CD8-positive, alpha-beta memory T cell (primary cell): ENCODE measurements around the gene STARD8. TPM values are rescaled to one million over a fixed set of nuclear protein-coding genes. Genes with fewer than 3 reads are reported as not detected.
A peak's percentile ranks its signal among the peaks of the same experiment; 100 is the strongest.
"Not testable (repeated sequence)": the region's sequence is repeated elsewhere in the genome, so short reads cannot be mapped to it uniquely, and the experiment has no call there.

Source experiments
- CTCF ChIA-PET: fragments of 350-600 bp; sonication (Branson Sonifier 250); formaldehyde crosslinking; loops from one replicate; lab custom pipeline; 2021; ENCODE audit warnings: antibody characterized with exemption; lab: Charles Lee
- POLR2A ChIA-PET: fragments of 350-600 bp; sonication (Branson Sonifier 250); formaldehyde crosslinking; loops from one replicate; lab custom pipeline; 2021; ENCODE audit warnings: antibody characterized with exemption; lab: Charles Lee
- DNase-seq, 5 donors: peaks; one replicate each; pipeline versions ENCODE4 v3.0.0 to v3.0.0-alpha.2; 2020 to 2022; ENCODE audit warnings: mixed read lengths in 1 of 5
- H3K27ac ChIP-seq: one replicate; pipeline ENCODE4 v1.7.0; 2013; ENCODE audit warnings: low read depth, mild to moderate bottlenecking, low read length, moderate library complexity
- H3K27me3 ChIP-seq: 2 replicates; pipeline ENCODE4 v1.7.0; 2013; ENCODE audit warnings: low read length, mild to moderate bottlenecking; ENCODE audit not compliant: insufficient read depth, poor library complexity, severe bottlenecking
- H3K36me3 ChIP-seq: 2 replicates; pipeline ENCODE4 v1.7.0; 2013; ENCODE audit warnings: mild to moderate bottlenecking, low read length, moderate library complexity; ENCODE audit not compliant: insufficient read depth
- H3K4me1 ChIP-seq: 2 replicates; pipeline ENCODE4 v1.7.0; 2013; ENCODE audit warnings: mild to moderate bottlenecking, low read length, moderate library complexity; ENCODE audit not compliant: insufficient read depth
- H3K4me3 ChIP-seq: 2 replicates; pipeline ENCODE4 v1.7.0; 2013; ENCODE audit warnings: mild to moderate bottlenecking, low read length
- H3K9me3 ChIP-seq: 2 replicates; pipeline ENCODE4 v1.7.0; 2013; ENCODE audit warnings: mild to moderate bottlenecking, low read length
- H3K27ac Mint-ChIP-seq, 8 donors: one replicate each; pipeline ENCODE4 v1.8.0; 2020 to 2021; ENCODE audit warnings: mixed read lengths in 8 of 8, mild to moderate bottlenecking in 6 of 8, inconsistent platforms in 3 of 8, moderate library complexity in 3 of 8
- H3K27me3 Mint-ChIP-seq, 2 donors: one replicate each; pipeline ENCODE4 v1.8.0; 2020 to 2021; ENCODE audit warnings: mixed read lengths in 2 of 2, mild to moderate bottlenecking in 1 of 2, moderate library complexity in 1 of 2
- H3K36me3 Mint-ChIP-seq, 3 donors: one replicate each; pipeline ENCODE4 v1.8.0; 2020 to 2021; ENCODE audit warnings: mixed read lengths in 3 of 3, inconsistent platforms in 1 of 3, mild to moderate bottlenecking in 1 of 3
- H3K4me1 Mint-ChIP-seq, 3 donors: one replicate each; pipeline ENCODE4 v1.8.0; 2020 to 2021; ENCODE audit warnings: mixed read lengths in 3 of 3, inconsistent platforms in 1 of 3, mild to moderate bottlenecking in 1 of 3
- H3K4me3 Mint-ChIP-seq, 7 donors: one replicate each; pipeline ENCODE4 v1.8.0; 2020 to 2021; ENCODE audit warnings: mixed read lengths in 7 of 7, mild to moderate bottlenecking in 6 of 7, moderate library complexity in 4 of 7, inconsistent platforms in 2 of 7
- H3K9me3 Mint-ChIP-seq, 5 donors: one replicate each; pipeline ENCODE4 v1.8.0; 2020 to 2022; ENCODE audit warnings: mixed read lengths in 5 of 5, mild to moderate bottlenecking in 3 of 5, moderate library complexity in 2 of 5, inconsistent platforms in 1 of 5
- polyA plus RNA-seq: library from polyadenylated mRNA; unstranded; fragments of 300-500 nt; fragmentation: Illumina TruSeq; gene quantifications from one replicate; pipeline ENCODE4 v1.2.3, GENCODE V29; 2021
- total RNA-seq, 2 experiments: library from RNA; stranded (reverse); gene quantifications; one replicate each; pipeline ENCODE4 v1.2.3, GENCODE V29; 2021

STARD8 gene
- total and polyA plus RNA-seq, 3 experiments from 2014 or later: 0.24 to 0.42 TPM; not detected in 1

DNA sequence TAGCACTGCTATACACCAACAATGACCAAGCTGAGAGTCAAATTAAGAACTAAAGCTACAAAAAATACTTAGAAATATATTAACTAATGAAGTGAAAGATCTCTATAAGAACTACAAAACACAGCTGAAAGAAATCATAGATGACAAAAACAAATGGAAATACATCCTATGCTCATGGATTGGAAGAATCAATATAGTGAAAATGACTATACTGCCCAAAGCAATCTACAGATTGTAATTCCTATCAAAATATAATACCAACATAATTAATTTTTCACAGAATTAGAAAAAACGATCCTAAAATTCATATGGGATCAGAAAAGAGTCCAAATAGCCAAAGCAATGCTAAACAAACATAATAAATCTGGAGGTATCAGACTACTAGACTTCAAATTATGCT lies 87.8 kb downstream of the STARD8 start:
- no peak for DNase-seq
- H3K4me1 ChIP-seq: no peaks in the 10 kb centered on the region
- no peak overlapping the region for H3K4me3 ChIP-seq
- Mint-ChIP-seq H3K27me3 (peaks cover 13 to 15% of the 10 kb centered on the region in 2 donors), H3K27ac (no peak overlapping the region), H3K4me1 (peaks cover 0 to 7% (median 0%) of the 10 kb centered on the region in 3 donors), H3K4me3 (no peak overlapping the region), H3K36me3 (no peaks in the 10 kb centered on the region), H3K9me3 (no peaks in the 10 kb centered on the region)
- H3K27ac ChIP-seq: no peak overlapping the region
- H3K27me3 ChIP-seq: no peaks in the 10 kb centered on the region
- POLR2A ChIA-PET: no interaction called here
- CTCF ChIA-PET: no interaction called here
- no peaks in the 10 kb centered on the region for H3K36me3 ChIP-seq
- no peaks in the 10 kb centered on the region for H3K9me3 ChIP-seq

DNA sequence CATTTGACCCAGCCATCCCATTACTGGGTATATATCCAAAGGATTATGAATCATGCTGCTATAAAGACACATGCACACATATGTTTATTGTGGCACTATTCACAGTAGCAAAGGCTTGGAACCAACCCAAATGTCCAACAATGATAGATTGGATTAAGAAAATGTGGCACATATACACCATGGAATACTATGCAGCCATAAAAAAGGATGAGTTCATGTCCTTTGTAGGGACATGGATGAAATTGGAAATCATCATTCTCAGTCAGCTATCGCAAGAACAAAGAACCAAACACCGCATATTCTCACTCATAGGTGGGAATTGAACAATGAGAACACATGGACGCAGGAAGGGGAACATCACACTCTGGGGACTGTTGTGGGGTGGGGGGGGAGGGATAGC lies 94.4 kb downstream of the STARD8 start:
- H3K4me1 ChIP-seq, POLR2A ChIA-PET, H3K27me3 ChIP-seq, H3K4me1 Mint-ChIP-seq, H3K36me3 Mint-ChIP-seq, H3K27ac ChIP-seq, H3K4me3 ChIP-seq, H3K27me3 Mint-ChIP-seq, CTCF ChIA-PET, H3K27ac Mint-ChIP-seq, H3K9me3 ChIP-seq, H3K36me3 ChIP-seq, H3K4me3 Mint-ChIP-seq, H3K9me3 Mint-ChIP-seq, DNase-seq: not testable (repeated sequence)

DNA sequence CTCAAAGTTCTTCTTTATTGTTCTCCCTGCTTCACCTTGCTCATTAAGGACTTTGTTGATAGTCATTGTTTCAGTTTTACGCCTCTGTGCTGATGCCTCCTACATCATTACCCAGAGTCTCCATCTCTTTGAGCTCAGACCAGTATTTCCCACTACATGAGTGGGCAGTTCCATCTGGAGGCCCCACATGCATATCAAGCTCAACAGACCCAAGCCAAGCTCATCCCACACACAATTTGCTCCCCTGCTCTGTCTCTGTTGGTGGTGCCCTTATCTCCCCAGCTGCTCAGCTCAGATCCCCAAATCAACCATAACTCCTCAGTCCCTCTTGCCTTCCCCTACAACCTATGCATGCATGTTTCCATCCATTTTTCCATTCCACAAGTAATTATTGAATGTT lies 96.3 kb downstream of the STARD8 start:
- no peak overlapping the region for H3K27ac Mint-ChIP-seq
- peaks cover 0 to 2% (median 0%) of the 10 kb centered on the region in 5 donors for H3K9me3 Mint-ChIP-seq
- ChIA-PET POLR2A (no interaction called here), CTCF (no interaction called here)
- peaks cover 0 to 1% of the 10 kb centered on the region in 2 donors for H3K27me3 Mint-ChIP-seq
- H3K27ac ChIP-seq: no peak overlapping the region
- no peak overlapping the region for H3K4me3 ChIP-seq
- no peaks in the 10 kb centered on the region for H3K9me3 ChIP-seq
- no peak for DNase-seq
- no peaks in the 10 kb centered on the region for H3K4me1 Mint-ChIP-seq
- no peaks in the 10 kb centered on the region for H3K27me3 ChIP-seq
- no peaks in the 10 kb centered on the region for H3K36me3 Mint-ChIP-seq
- H3K4me1 ChIP-seq: no peaks in the 10 kb centered on the region
- H3K4me3 Mint-ChIP-seq: no peak overlapping the region
- no peaks in the 10 kb centered on the region for H3K36me3 ChIP-seq

DNA sequence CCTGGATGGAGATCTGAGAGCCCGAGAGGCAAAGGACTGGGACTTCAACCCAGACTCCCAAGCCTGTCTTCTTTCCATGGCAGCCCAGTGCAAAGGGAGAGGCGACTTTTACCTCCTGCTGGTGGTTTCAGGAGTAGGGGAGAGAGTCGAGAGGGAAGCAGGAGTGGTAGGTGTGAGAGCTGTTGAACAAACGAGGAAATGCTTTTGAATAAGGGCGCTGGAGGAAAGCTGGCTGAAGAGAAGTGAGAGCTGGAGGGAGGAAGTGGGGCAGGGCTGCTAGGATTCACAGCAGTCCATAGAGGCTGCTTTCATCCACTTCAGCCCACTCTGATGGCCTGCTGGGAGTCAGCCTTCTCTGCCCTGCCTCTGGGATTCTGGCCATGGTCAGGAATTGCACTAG lies 99.5 kb downstream of the STARD8 start:
- CTCF ChIA-PET: no interaction called here
- Histone ChIP-seq H3K27ac (no peak overlapping the region), H3K36me3 (no peaks in the 10 kb centered on the region), H3K27me3 (no peaks in the 10 kb centered on the region), H3K9me3 (no peaks in the 10 kb centered on the region), H3K4me1 (no peaks in the 10 kb centered on the region), H3K4me3 (no peak overlapping the region)
- no peak overlapping the region for H3K27ac Mint-ChIP-seq
- H3K4me3 Mint-ChIP-seq: no peak overlapping the region
- H3K27me3 Mint-ChIP-seq: peaks cover 0 to 1% of the 10 kb centered on the region in 2 donors
- no peak for DNase-seq
- no peaks in the 10 kb centered on the region for H3K36me3 Mint-ChIP-seq
- peaks cover 0 to 2% (median 0%) of the 10 kb centered on the region in 5 donors for H3K9me3 Mint-ChIP-seq
- POLR2A ChIA-PET: no interaction called here
- H3K4me1 Mint-ChIP-seq: no peaks in the 10 kb centered on the region

DNA sequence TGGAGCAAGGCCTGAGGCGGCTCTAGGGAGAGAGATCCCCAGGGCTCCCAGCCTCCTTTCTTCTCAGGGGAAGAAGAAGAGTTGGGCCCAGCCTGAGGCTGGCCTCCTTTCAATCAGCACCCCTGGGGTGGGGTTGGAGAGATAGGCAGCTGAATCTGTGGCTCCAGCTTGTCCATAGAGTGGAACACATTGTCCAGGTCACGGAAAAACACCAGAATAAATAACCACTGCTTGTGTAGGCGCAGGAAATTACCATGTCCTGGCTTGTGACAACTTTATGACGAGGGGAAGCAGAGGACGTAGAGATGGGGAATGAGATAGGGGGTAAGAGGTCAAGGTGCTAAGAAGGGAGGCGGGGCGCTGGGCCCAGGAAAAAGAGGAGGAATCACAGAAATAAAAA lies 100.6 kb downstream of the STARD8 start:
- POLR2A ChIA-PET: no interaction called here
- Mint-ChIP-seq H3K27ac (no peak overlapping the region), H3K4me1 (no peaks in the 10 kb centered on the region), H3K9me3 (peaks cover 0 to 2% (median 0%) of the 10 kb centered on the region in 5 donors), H3K4me3 (peak overlapping the region in 1 of 7 donors; percentile 23), H3K27me3 (peaks cover 0 to 1% of the 10 kb centered on the region in 2 donors), H3K36me3 (no peaks in the 10 kb centered on the region)
- H3K27me3 ChIP-seq: no peaks in the 10 kb centered on the region
- H3K36me3 ChIP-seq: no peaks in the 10 kb centered on the region
- no peak overlapping the region for H3K27ac ChIP-seq
- no peak overlapping the region for H3K4me3 ChIP-seq
- CTCF ChIA-PET: no interaction called here
- H3K4me1 ChIP-seq: no peaks in the 10 kb centered on the region
- no peaks in the 10 kb centered on the region for H3K9me3 ChIP-seq
- DNase-seq: no peak

DNA sequence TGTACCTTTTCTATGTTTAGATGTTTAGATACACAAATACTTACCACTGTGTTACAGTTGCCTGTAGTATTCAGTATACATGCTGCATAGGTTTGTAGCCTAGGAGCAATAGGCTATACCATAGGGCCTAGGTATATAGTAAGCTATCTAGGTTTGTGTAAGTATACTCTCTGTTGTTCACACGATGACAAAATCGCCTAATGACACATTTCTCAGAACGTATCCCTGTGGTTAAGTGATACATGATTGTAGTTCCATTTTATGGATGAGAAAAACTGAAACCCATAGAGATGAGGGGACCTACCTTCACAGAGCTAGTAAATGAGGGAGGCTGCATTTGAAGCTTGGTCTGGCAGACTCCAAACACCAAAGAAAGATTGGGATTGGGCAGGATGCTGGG lies 102.0 kb downstream of the STARD8 start:
- POLR2A ChIA-PET: no interaction called here
- H3K27me3 ChIP-seq: no peaks in the 10 kb centered on the region
- H3K4me3 ChIP-seq: no peak overlapping the region
- Mint-ChIP-seq H3K9me3 (no peaks in the 10 kb centered on the region), H3K27ac (no peak overlapping the region), H3K4me1 (no peaks in the 10 kb centered on the region), H3K36me3 (no peaks in the 10 kb centered on the region), H3K4me3 (no peak overlapping the region), H3K27me3 (peaks cover 0 to 3% of the 10 kb centered on the region in 2 donors)
- no peaks in the 10 kb centered on the region for H3K9me3 ChIP-seq
- H3K4me1 ChIP-seq: no peaks in the 10 kb centered on the region
- DNase-seq: no peak
- no peak overlapping the region for H3K27ac ChIP-seq
- no peaks in the 10 kb centered on the region for H3K36me3 ChIP-seq
- CTCF ChIA-PET: no interaction called here

DNA sequence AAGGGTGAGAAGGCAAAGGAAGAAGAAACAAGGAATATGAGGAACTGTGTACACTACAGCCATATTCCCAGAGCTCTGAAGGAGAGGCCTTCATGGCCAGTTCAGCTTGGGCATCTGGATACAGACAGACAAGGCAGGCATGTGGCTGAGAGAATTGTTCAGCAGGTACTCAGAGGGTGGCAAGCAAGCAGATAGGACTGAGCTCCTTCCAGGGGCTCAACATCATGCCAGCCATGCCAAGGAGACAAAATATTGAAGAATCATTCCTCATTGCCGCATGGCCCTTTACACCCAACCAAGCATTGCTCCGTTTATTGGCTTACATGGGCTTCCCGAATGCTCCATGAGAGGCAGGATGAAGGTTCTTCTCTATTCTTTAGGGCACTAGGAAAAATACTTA lies 102.8 kb downstream of the STARD8 start:
- ChIA-PET CTCF (no interaction called here), POLR2A (no interaction called here)
- Histone ChIP-seq H3K27ac (no peak overlapping the region), H3K9me3 (no peaks in the 10 kb centered on the region), H3K4me1 (no peaks in the 10 kb centered on the region), H3K27me3 (no peaks in the 10 kb centered on the region), H3K4me3 (no peak overlapping the region), H3K36me3 (no peaks in the 10 kb centered on the region)
- Mint-ChIP-seq H3K27me3 (peaks cover 0 to 3% of the 10 kb centered on the region in 2 donors), H3K4me3 (no peak overlapping the region), H3K36me3 (no peaks in the 10 kb centered on the region), H3K27ac (no peak overlapping the region), H3K9me3 (no peaks in the 10 kb centered on the region), H3K4me1 (no peaks in the 10 kb centered on the region)
- DNase-seq: no peak

DNA sequence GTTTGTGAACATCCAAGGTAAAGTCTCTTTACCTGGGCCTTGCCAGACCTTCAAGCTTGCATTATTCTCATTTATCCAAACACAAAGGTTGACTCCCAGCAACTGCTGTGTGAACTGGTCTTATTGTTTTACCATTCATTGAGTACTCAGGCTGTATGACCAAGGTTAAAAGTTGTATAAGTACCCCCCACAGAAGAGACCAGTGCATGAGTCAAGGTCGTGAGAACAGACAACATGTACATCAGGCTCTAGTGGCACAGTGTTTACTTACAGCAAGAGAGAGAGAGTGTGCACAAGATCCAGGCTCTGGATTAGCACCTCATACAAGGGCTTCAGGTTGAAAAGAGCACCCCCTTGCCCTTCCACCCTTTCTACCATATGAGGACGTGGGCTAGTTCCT lies 103.9 kb downstream of the STARD8 start:
- POLR2A ChIA-PET: no interaction called here
- Histone ChIP-seq H3K4me1 (no peaks in the 10 kb centered on the region), H3K27ac (no peak overlapping the region), H3K9me3 (no peaks in the 10 kb centered on the region), H3K36me3 (no peaks in the 10 kb centered on the region), H3K27me3 (no peaks in the 10 kb centered on the region), H3K4me3 (no peak overlapping the region)
- no peak overlapping the region for H3K4me3 Mint-ChIP-seq
- DNase-seq: no peak
- no peaks in the 10 kb centered on the region for H3K36me3 Mint-ChIP-seq
- no peak overlapping the region for H3K27ac Mint-ChIP-seq
- CTCF ChIA-PET: no interaction called here
- H3K9me3 Mint-ChIP-seq: no peaks in the 10 kb centered on the region
- peaks cover 0 to 9% of the 10 kb centered on the region in 2 donors for H3K27me3 Mint-ChIP-seq
- H3K4me1 Mint-ChIP-seq: no peaks in the 10 kb centered on the region

DNA sequence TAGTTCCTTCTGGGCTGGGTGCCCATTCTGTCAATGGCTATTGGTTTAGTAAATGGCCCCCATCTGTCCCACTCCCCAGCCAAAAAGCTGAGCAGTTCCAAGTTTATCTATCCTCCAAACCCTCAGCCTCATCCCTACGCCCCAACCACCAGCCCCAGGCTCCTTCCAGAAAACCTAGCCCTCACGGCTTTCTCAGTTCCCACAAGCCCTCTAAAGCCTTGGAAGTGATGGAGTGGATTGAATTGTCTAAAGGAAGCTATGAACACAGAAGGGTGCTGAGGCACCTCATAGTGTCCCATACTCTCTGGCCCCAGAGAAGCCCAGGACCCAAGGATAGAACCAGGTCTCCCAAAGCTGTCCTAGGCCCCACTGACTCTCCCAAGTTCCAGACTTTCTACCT lies 105.8 kb downstream of the STARD8 start:
- CTCF ChIA-PET: no interaction called here
- Histone ChIP-seq H3K4me1 (no peaks in the 10 kb centered on the region), H3K36me3 (no peaks in the 10 kb centered on the region), H3K4me3 (no peak overlapping the region), H3K27ac (no peak overlapping the region), H3K9me3 (no peaks in the 10 kb centered on the region), H3K27me3 (no peaks in the 10 kb centered on the region)
- Mint-ChIP-seq H3K27ac (no peak overlapping the region), H3K4me3 (no peak overlapping the region), H3K9me3 (no peaks in the 10 kb centered on the region), H3K27me3 (peaks cover 0 to 8% of the 10 kb centered on the region in 2 donors), H3K4me1 (no peaks in the 10 kb centered on the region), H3K36me3 (no peaks in the 10 kb centered on the region)
- DNase-seq: no peak
- POLR2A ChIA-PET: no interaction called here
